SK-N-SH (cell line): ENCODE results near the gene PARP15. TPM values are rescaled to one million over a fixed set of nuclear protein-coding genes. Genes with fewer than 3 reads are reported as not detected.

ENCODE experiments used
- CTCF ChIA-PET: fragments of 300-600, 350-600 bp; formaldehyde crosslinking; extraction: SDS; loops from one replicate; lab custom pipeline; 2021; lab: Yijun Ruan, JAX
- POLR2A ChIA-PET: fragments of 350-600 bp; sonication (Branson Sonifier 250); formaldehyde crosslinking; extraction: SDS; loops from one replicate; lab custom pipeline; 2020; ENCODE audit warnings: antibody characterized with exemption, inconsistent platforms; lab: Yijun Ruan, JAX
- DNase-seq: peaks from one replicate; pipeline ENCODE4 v3.0.0; 2012
- H2AFZ ChIP-seq: fragments of 200-600 bp; sonication (generic); 2 replicates; pipeline ENCODE4 v1.8.1; 2016; ENCODE audit warnings: antibody characterized with exemption, mild to moderate bottlenecking, low read depth
- H3F3A ChIP-seq: fragments of 200-600 bp; sonication (generic); replicated peaks from 2 replicates; pipeline ENCODE3; 2016; ENCODE audit warnings: antibody characterized with exemption, mild to moderate bottlenecking; ENCODE audit not compliant: insufficient read depth
- H3K27ac ChIP-seq, 2 experiments: fragments of 200-500 bp in 1 of 2; fragments of 200-600 bp in 1 of 2; sonication (Bioruptor generic) in 1 of 2; sonication (generic), shearing (Covaris generic) in 1 of 2; 2 replicates each; pipeline versions ENCODE4 v1.5.1 to v1.6.1; 2014 to 2016; ENCODE audit warnings: low read depth in 2 of 2, inconsistent platforms in 1 of 2, low read length in 1 of 2, mild to moderate bottlenecking in 1 of 2, mixed read lengths in 1 of 2
- H3K27me3 ChIP-seq: fragments of 200-600 bp; sonication (generic), shearing (Covaris generic); 2 replicates; pipeline ENCODE4 v1.6.1; 2016; ENCODE audit warnings: mixed run types; ENCODE audit not compliant: insufficient read depth
- H3K36me3 ChIP-seq, 2 experiments: fragments of 200-500 bp in 1 of 2; fragments of 200-600 bp in 1 of 2; sonication (Bioruptor generic) in 1 of 2; sonication (generic) in 1 of 2; replicated peaks in 1 of 2; 2 replicates each; pipeline versions ENCODE3 to v1.5.1; 2014 to 2016; ENCODE audit warnings: low read length in 1 of 2, mild to moderate bottlenecking in 1 of 2; ENCODE audit not compliant: insufficient read depth in 2 of 2, control insufficient read depth in 1 of 2
- H3K4me1 ChIP-seq, 2 experiments: fragments of 200-500 bp in 1 of 2; fragments of 200-600 bp in 1 of 2; sonication (Bioruptor generic) in 1 of 2; sonication (generic), shearing (Covaris generic) in 1 of 2; 2 replicates each; pipeline versions ENCODE4 v1.5.1 to v1.6.1; 2014 to 2016; ENCODE audit warnings: low read depth in 1 of 2, low read length in 1 of 2, mixed run types in 1 of 2; ENCODE audit not compliant: insufficient read depth in 2 of 2, control insufficient read depth in 1 of 2
- H3K4me2 ChIP-seq: fragments of 200-600 bp; sonication (generic), shearing (Covaris generic); 2 replicates; pipeline ENCODE4 v1.6.1; 2017; ENCODE audit warnings: mixed run types
- H3K4me3 ChIP-seq, 2 experiments: fragments of 200-500 bp in 1 of 2; fragments of 200-600 bp in 1 of 2; sonication (Bioruptor generic) in 1 of 2; sonication (generic), shearing (Covaris generic) in 1 of 2; 2 replicates each; pipeline versions ENCODE4 v1.5.1 to v1.8.1; 2014 to 2016; ENCODE audit warnings: low read depth in 2 of 2, inconsistent platforms in 1 of 2, low read length in 1 of 2, mild to moderate bottlenecking in 1 of 2, mixed read lengths in 1 of 2, moderate library complexity in 1 of 2
- H3K79me2 ChIP-seq: fragments of 200-600 bp; sonication (generic); 2 replicates; pipeline ENCODE4 v1.8.1; 2017; ENCODE audit warnings: mild to moderate bottlenecking; ENCODE audit not compliant: insufficient read depth
- H3K9ac ChIP-seq: fragments of 200-600 bp; sonication (generic); 2 replicates; pipeline ENCODE4 v1.6.1; 2017; ENCODE audit warnings: mixed run types
- H3K9me2 ChIP-seq: fragments of 200-600 bp; sonication (generic); 2 replicates; pipeline ENCODE4 v1.6.1; 2017; ENCODE audit warnings: mixed run types
- H3K9me3 ChIP-seq: fragments of 200-600 bp; sonication (generic); 2 replicates; pipeline ENCODE4 v1.6.1; 2017; ENCODE audit warnings: mixed run types, mild to moderate bottlenecking, moderate library complexity
- H4K20me1 ChIP-seq: fragments of 200-600 bp; sonication (generic); 2 replicates; pipeline ENCODE4 v1.6.1; 2017; ENCODE audit warnings: mild to moderate bottlenecking, mixed run types; ENCODE audit not compliant: insufficient read depth
- CHD2 ChIP-seq: fragments of 150-350 bp; IDR thresholded peaks from 2 replicates; pipeline ENCODE4 v1.6.1; 2018; ENCODE audit warnings: low read length; ENCODE audit not compliant: partially characterized antibody
- CTCF ChIP-seq: fragments of 200-600 bp; sonication (generic); IDR thresholded peaks from 2 replicates; pipeline ENCODE4 v1.6.1; 2017; ENCODE audit warnings: antibody characterized with exemption, mild to moderate bottlenecking, moderate library complexity
- ELF1 ChIP-seq: IDR thresholded peaks from 2 replicates; pipeline ENCODE4 v1.4.0; 2012
- EP300 ChIP-seq, 2 experiments: IDR thresholded peaks; 2 replicates each; pipeline versions ENCODE4 v1.4.0 to v1.6.1; 2012; ENCODE audit warnings: borderline replicate concordance in 1 of 2, low read depth in 1 of 2, low read length in 1 of 2
- EZH2phosphoT487 ChIP-seq: fragments of 200-600 bp; sonication (generic); IDR thresholded peaks from 2 replicates; pipeline ENCODE4 v1.6.1; 2017; ENCODE audit warnings: low read depth, mixed run types, mild to moderate bottlenecking, antibody characterized with exemption, moderate library complexity, borderline replicate concordance
- GABPA ChIP-seq: IDR thresholded peaks from 2 replicates; pipeline ENCODE4 v1.4.0; 2012; ENCODE audit warnings: low read depth, mild to moderate bottlenecking
- GATA2 ChIP-seq: sonication (generic); formaldehyde crosslinking; IDR thresholded peaks from 2 replicates; pipeline ENCODE4 v1.5.0; 2020; ENCODE audit warnings: mild to moderate bottlenecking, missing genetic modification reagents
- IRF3 ChIP-seq: fragments of 150-350 bp; IDR thresholded peaks from 2 replicates; pipeline ENCODE4 v1.6.1; 2016; ENCODE audit warnings: mild to moderate bottlenecking, low read depth, low read length
- MEF2A ChIP-seq: IDR thresholded peaks from 2 replicates; pipeline ENCODE4 v1.4.0; 2012; ENCODE audit warnings: low read depth, borderline replicate concordance
- PBX3 ChIP-seq: IDR thresholded peaks from 2 replicates; pipeline ENCODE4; 2012
- POLR2AphosphoS5 ChIP-seq: IDR thresholded peaks from 2 replicates; pipeline ENCODE4 v1.6.1; 2012; ENCODE audit warnings: low read depth, low read length
- RCOR1 ChIP-seq: fragments of 150-350 bp; IDR thresholded peaks from 2 replicates; pipeline ENCODE4 v1.6.1; 2017; ENCODE audit warnings: antibody characterized with exemption, low read length
- RFX5 ChIP-seq: IDR thresholded peaks from 2 replicates; pipeline ENCODE4 v1.6.1; 2012; ENCODE audit warnings: mild to moderate bottlenecking, improper control_type of control experiment, low read length
- RXRA ChIP-seq: IDR thresholded peaks from 2 replicates; pipeline ENCODE4 v1.4.0; 2012; ENCODE audit warnings: low read depth, mild to moderate bottlenecking, borderline replicate concordance
- TAF1 ChIP-seq: IDR thresholded peaks from 2 replicates; pipeline ENCODE4 v1.6.1; 2012; ENCODE audit warnings: low read depth, mild to moderate bottlenecking, low read length, moderate library complexity, borderline replicate concordance
- TCF12 ChIP-seq: IDR thresholded peaks from 2 replicates; pipeline ENCODE4 v1.4.0; 2012
- ZBTB33 ChIP-seq: IDR thresholded peaks from 2 replicates; pipeline ENCODE4 v1.4.0; 2012; ENCODE audit warnings: low read depth, borderline replicate concordance
- WGBS: methylation state at CpG from one replicate; pipeline ENCODE4 v1.1.6; 2017; ENCODE audit warnings: low lambda C conversion rate; 5-methylcytosine and 5-hydroxymethylcytosine counted together
- polyA plus RNA-seq, 3 experiments: library from polyadenylated mRNA; depleted of rRNA; stranded (reverse); fragments of >200 nt; gene quantifications; 2 replicates each; pipeline ENCODE4 v1.2.3, GENCODE V29; 2012

The PARP15 gene
- polyA plus RNA-seq, 1 of the 3 experiments (the other 2 are of a cell fraction): not detected

GRCh38 chr3:122581622-122582021 is 4.2 kb downstream of the PARP15 start:
- DNase-seq: no peak
- Histone ChIP-seq H2AFZ (no peak overlapping the region), H3K4me3 (no peak overlapping the region), H3K9ac (no peak overlapping the region), H3K9me3 (peaks cover 15% of the 10 kb centered on the region; the same call in 1 of the 2 replicates), H4K20me1 (no peaks in the 10 kb centered on the region), H3K79me2 (no peaks in the 10 kb centered on the region), H3K27me3 (no peaks in the 10 kb centered on the region), H3K9me2 (no peaks in the 10 kb centered on the region), H3K27ac (no peak overlapping the region), H3K36me3 (no peaks in the 10 kb centered on the region), H3K4me2 (no peak overlapping the region), H3F3A (no peaks in the 10 kb centered on the region), H3K4me1 (no peaks in the 10 kb centered on the region)
- ChIA-PET POLR2A (no interaction called here), CTCF (no interaction called here)
- 85% methylated on average over 2 of the region's 2 CpGs for WGBS
- TF ChIP-seq MEF2A: no peak
- no peak for TF ChIP-seq PBX3
- no peak for TF ChIP-seq IRF3
- TF ChIP-seq RXRA: no peak
- TF ChIP-seq EZH2phosphoT487: no peak

GRCh38 chr3:122582390-122582789 is 4.9 kb downstream of the PARP15 start:
- ChIA-PET POLR2A (no interaction called here), CTCF (no interaction called here)
- no peaks in the 10 kb centered on the region for H3K36me3 ChIP-seq
- no peak overlapping the region for H3K4me2 ChIP-seq
- no peaks in the 10 kb centered on the region for H3K27me3 ChIP-seq
- H3K4me1 ChIP-seq: no peaks in the 10 kb centered on the region
- H3K27ac ChIP-seq: no peak overlapping the region
- no peaks in the 10 kb centered on the region for H4K20me1 ChIP-seq
- TF ChIP-seq ZBTB33 (no peak), ELF1 (no peak), CTCF (no peak), RCOR1 (no peak), EZH2phosphoT487 (no peak), TAF1 (no peak), EP300 (IDR thresholded peaks at IDR 0.05; ENCODE audit: borderline replicate concordance in 1 of 2, low read depth in 1 of 2, low read length in 1 of 2) (no peak), PBX3 (no peak), POLR2AphosphoS5 (no peak), RFX5 (no peak), GABPA (no peak), GATA2 (CRISPR knock-in tag) (no peak), IRF3 (no peak), TCF12 (no peak), CHD2 (no peak)
- TF ChIP-seq, all 33 proteins: peak for 0
- H3K9me3 ChIP-seq: peaks cover 15% of the 10 kb centered on the region; the same call in 1 of the 2 replicates
- no peak overlapping the region for H3K9ac ChIP-seq
- no peaks in the 10 kb centered on the region for H3K9me2 ChIP-seq
- H2AFZ ChIP-seq: no peak overlapping the region
- H3K79me2 ChIP-seq: no peaks in the 10 kb centered on the region
- no peak for DNase-seq
- WGBS: 5% methylated on average over 1 of the region's 1 CpG
- H3K4me3 ChIP-seq: no peak overlapping the region
- H3F3A ChIP-seq: no peaks in the 10 kb centered on the region
